ENCODE results near the gene SOBP.
A peak's percentile ranks its signal among the peaks of the same experiment; 100 is the strongest.
"Not testable (repeated sequence)": the region's sequence is repeated elsewhere in the genome, so short reads cannot be mapped to it uniquely, and the experiment has no call there.

The SOBP gene

DNA sequence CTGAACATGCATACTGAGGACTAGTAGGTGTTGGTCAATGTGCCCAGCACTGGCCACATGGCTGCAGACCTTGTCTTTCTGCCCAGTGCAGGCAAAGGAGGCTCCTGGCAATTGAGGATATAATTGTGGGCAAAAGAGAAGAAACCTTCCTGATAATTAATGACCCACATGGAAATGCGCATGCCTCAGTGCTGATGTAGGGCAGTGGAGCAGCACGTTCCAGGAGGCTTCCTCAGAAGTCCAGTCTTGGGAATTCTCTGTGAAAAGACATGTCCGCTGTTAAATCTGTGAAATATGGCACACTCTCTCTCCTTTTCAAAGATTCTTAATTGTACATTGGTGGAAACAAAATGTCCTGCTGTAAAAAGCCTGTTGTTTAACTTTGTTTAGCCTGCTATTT, 34.7 kb downstream of the SOBP start:
- DNase-seq, result no peak

- DNase-seq, result no peak
These were observed 42.0 kb downstream of the SOBP start for GRCh38 chr6:107531868-107532267.

GRCh38 chr6:107532706-107533105, 42.8 kb downstream of the SOBP start:
- DNase-seq, result no peak

DNA sequence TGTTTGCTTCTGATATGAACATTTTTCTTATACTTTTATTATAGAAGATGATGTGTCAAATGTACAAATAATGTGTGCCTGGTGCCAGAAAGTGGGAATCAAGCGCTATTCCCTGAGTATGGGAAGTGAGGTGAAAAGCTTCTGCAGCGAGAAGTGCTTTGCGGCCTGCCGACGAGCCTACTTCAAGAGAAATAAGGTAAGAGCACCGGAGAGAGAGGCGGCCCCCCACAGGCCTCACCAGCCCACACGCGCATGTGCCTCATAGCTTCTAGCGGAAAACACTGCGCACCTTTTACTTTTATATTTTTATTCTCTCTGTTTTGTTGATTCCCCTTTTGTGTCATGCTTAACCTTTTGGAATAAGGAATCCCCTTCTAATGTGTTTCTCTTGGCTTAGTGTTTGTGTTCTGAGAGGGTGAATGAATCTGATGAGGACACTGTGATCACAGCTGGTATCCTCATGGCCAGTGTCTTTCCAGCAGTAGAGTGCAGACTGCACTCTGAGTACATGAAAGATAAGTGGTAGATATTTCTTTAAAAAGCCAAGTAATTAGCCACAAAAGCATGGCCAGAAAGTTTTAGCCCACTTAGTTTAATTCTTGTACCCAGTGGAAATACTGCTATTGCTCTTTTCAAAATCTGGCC, 43.6 kb downstream of the SOBP start:
- DNase-seq, result no peak

- no peak for DNase-seq
These were observed 44.7 kb downstream of the SOBP start for GRCh38 chr6:107534571-107535141.

DNA sequence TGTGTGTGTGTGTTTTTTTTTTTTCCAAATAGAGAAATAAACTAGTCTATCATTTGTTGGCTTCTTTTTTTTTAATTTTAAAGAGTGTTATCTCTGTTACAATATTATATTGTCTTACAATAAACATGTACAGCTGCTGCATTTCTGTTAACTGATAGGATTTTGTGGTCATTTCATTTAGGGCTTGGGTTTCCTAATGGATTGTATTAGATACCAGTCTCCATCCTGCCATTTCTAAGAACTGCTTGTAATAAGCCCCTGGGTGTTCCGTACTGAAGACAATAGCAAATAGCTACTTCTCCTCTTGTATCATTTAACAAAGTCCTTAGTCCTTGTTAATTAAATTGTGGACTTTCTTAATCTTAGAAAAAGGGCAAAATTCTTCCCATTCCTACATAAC, 45.7 kb downstream of the SOBP start:
- DNase-seq, result no peak

DNA sequence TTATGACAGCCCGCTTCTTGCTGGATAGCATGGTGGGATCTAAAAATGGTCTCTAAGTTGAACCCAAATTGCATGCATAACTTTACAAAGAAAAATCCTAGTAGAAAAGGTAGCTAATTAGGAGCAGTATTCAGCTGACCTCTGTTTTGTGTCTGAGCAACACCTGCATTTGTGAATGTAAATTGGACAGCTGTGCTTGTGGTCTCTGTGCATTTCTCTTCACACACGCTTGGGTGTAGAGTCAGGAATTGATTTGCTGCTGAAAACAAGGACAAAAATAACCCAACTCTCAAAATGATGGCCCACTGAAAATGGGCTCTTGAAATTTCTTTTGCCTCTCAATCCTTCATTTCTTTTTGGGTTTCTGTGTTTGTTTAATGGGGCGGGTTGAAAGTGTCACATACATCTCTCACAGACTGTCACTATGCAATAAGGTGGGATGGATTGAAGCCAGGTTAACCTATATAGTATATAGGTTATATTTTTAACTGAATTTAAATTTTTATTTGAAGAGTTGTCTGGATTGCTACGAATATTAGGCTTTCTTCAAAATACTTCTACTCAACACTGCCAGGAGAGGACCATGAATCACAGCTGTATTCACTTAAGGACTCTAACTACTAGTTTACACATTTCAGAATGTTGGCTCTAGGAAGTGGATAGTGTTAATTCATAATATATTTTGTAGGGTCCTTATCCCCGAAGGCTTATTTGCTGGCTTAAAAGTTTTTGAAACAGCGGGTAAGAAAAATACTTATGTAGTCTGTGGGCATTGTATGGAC, 46.5 kb downstream of the SOBP start:
- no peak for DNase-seq

- DNase-seq, result no peak
These were observed 47.6 kb downstream of the SOBP start for GRCh38 chr6:107537559-107537958.

- no peak for DNase-seq
These were observed 49.0 kb downstream of the SOBP start for GRCh38 chr6:107538856-107539387.

GRCh38 chr6:107539409-107539808, 49.5 kb downstream of the SOBP start:
- DNase-seq, result peak in 1 of 2 experiments; percentile 41

DNA sequence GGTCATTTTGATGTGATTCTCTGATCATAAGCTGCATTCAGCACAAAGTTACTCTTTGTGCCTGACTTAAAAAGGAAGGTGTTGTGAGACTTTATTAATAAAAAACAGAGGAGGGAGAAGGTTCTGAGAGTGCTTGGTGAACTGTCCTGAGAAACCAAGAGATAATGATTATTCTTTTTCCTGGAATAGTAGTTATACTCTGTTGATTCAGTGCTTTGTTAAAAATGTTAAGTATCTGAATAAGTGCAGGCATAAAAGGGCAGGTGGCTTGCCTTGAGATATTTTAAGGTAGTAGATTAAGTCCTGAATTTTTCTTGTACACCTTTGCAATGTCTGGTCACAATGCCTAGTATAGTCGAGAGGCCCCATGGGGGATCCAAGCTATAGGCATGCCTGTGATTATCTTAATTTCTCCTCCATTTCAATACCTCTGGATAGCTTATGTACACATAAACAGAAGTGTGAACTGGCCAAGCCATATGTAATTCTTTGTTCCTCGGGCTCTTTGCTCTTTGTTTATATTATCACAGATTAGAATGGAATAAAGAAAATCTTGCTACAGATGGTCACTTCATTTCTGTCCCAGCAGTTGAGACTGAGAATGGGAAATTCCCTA, 50.0 kb downstream of the SOBP start:
- DNase-seq, result peak; percentile 88 to 89

DNA sequence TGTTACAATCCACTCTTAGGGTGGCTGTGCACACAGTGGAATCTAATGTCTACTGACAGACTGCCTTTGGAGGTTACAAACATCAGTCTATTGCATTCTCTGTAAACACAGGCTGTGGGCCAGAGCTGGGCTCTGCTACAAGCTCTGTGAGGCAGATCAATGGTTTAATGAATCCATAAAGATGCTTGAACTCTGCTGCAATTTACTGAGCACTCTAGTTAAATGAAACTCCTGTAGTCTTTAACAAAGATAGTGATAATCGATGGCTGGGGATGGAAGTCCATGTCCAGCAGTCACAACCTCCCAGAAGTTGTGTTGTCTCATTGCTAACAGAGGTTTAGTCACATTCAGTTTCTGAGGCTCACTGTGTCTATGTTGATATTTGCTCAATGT, 50.5 kb downstream of the SOBP start:
- DNase-seq, result peak in 1 of 2 experiments; percentile 89

GRCh38 chr6:107542192-107542668, 52.3 kb downstream of the SOBP start:
- DNase-seq, result no peak

DNA sequence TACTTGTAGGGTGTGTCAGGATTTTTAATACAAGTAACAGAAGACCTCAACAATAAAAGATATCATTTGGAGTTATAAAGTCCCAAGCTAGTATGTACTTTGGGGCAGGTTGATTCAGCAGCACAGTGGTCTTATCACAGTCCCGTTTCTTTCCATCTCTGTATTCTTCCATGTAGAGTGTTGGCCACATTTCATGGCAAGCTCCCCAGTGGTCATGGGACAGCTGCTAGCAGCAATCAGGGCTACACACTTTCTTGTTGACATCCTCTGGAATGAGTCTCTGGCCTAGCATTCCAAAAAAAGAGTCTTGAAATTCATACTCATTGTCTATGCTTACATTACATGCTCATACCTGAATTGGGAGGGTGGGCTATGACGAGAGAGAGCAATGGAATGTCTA, 53.2 kb downstream of the SOBP start:
- DNase-seq, result no peak

DNA sequence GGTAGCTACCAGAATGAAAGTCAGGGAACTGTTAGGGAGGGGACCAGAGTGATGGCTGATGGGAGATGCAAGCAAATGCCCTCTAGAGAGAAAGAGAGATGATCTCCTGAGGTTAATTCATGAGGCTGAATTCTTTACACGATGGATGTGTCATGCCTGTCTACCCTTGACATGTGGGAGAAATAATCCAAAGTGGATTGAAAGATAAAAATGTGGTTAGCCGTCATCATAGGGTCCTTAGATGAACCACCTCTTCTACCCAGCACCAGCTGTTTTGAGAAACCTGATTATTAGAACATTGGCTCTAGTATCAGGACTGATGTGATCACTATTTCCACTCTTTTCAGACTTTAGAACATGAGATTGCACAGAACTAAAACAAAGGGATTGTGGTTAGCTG, 53.6 kb downstream of the SOBP start:
- no peak for DNase-seq

DNA sequence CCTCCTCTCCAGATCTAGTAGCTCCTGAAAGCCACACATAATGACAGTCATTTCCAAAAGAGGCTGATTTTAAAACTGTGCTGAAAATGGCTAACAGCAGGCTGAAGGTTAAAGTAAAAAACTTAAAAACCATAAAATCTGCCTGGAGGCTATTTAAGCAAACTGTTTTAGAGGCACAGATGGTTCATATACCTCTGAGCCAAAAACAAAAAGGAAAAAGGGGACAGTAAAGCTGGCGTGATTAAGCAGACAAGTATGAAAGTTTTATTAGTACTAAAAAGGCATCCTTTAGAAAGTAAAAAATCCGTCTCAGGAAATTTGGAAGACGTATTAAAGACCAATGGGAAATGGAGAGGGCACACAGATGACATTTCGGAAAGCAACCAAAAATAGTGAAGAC, 55.8 kb downstream of the SOBP start:
- no peak for DNase-seq

- peak in 1 of 2 experiments; percentile 75 for DNase-seq
These were observed 57.0 kb downstream of the SOBP start for GRCh38 chr6:107546691-107547450.

- peak; percentile 41 to 76 for DNase-seq
These were observed 57.5 kb downstream of the SOBP start for GRCh38 chr6:107547451-107547840.

DNA sequence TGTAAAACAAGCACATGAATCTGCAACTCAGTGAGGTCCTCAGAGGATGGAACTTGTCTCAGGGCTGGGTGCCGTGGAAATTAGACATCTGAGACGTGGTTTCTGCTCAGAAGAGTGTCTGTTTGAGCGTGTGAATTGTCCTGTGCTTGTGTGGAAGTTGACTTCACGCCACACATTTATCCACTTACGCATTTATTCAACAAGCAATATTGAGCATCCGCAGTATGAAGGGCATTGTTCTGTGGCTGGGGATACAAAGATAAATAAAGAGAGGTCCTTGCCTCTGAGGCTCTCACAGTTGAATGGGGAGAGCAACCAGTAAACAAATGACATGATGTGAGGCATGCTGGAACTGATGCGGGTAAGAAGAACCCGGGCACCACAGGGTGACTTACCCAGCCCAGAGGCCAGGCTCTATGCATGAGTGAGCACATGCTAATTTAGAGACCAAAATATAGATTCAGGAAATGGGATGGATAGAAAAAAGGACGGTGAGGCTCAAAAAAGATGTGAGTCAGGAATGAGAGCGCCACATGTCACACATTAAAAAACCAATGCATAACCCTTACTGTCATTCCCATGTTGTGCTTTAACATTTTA, 60.4 kb downstream of the SOBP start:
- DNase-seq, result no peak

- no peak for DNase-seq
These were observed 61.0 kb downstream of the SOBP start for GRCh38 chr6:107550906-107551305.

DNA sequence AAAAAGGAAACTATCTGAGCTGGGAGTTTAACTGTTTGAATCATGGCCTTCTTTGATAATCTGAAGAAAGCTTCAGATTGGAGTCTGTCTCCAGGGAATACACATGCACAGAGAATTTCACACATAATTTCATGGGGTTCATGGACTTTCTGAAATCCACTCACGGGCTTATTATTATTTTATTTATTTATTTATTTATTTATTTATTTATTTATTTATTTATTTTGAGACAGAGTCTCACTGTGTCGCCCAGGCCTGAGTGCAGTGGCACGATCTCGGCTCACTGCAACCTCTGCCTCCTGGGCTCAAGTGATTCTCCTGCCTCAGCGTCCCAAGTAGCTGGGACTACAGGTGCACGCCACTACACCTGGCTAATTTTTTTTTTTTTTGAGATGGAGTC, 63.2 kb downstream of the SOBP start:
- DNase-seq, result not testable (repeated sequence)

DNA sequence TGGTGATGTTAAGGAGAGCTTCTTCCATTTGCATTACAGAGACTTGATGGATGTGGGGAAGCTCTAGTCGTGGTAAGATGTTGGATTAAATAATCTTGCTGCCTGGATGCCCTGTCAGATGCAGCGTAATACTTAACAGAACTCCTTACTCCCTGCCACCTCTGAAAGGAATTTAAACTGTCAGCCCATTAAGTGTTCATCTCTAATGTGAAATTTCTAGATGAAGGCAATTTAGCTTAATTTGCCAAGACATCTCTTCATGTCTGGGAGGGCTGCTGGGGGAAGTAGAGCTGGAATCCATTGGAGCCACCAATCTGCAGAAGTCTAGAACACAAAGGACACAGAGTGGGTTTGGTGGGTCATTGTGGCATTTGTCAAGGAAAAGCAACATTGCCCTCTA, 64.4 kb downstream of the SOBP start:
- DNase-seq, result no peak
